C4-2B (cell line): ENCODE measurements around the gene LYPLAL1.
"Not testable (repeated sequence)": the region's sequence is repeated elsewhere in the genome, so short reads cannot be mapped to it uniquely, and the experiment has no call there.

Experiments
- H3K27ac ChIP-seq: fragments of 450-650 bp; 2 replicates; pipeline ENCODE4 v1.5.1; 2017
- ZFX ChIP-seq: fragments of 450-650 bp; IDR thresholded peaks from 2 replicates; pipeline ENCODE4 v1.6.1; 2017
- TF ChIP-seq, protein P1 (sequence below): fragments of 450-650 bp; conservative IDR thresholded peaks from 2 replicates; pipeline ENCODE4 v1.5.1; 2017; ENCODE audit warnings: mild to moderate bottlenecking

The LYPLAL1 gene

DNA sequence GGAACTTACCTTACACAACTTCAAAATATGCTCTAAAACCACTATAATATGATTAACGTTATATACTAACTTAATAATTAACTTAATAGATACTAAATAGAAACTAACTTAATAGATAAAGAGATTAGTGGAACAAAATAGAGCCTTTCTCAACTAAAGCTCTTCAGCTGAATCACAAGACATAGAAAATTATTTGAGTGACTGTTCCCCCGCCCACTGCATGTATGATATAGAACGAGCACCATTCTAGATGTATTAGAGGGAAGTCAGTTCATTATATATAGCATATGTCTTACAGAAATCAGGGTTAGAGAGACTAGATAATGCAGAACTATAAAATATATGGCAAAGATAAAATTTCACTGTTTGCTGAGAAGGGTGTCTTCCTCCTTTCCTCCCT, 16.3 kb downstream of the LYPLAL1 start:
- H3K27ac ChIP-seq = no peak overlapping the region
- no peak for TF ChIP-seq ZFX
- TF ChIP-seq, protein P1, sequence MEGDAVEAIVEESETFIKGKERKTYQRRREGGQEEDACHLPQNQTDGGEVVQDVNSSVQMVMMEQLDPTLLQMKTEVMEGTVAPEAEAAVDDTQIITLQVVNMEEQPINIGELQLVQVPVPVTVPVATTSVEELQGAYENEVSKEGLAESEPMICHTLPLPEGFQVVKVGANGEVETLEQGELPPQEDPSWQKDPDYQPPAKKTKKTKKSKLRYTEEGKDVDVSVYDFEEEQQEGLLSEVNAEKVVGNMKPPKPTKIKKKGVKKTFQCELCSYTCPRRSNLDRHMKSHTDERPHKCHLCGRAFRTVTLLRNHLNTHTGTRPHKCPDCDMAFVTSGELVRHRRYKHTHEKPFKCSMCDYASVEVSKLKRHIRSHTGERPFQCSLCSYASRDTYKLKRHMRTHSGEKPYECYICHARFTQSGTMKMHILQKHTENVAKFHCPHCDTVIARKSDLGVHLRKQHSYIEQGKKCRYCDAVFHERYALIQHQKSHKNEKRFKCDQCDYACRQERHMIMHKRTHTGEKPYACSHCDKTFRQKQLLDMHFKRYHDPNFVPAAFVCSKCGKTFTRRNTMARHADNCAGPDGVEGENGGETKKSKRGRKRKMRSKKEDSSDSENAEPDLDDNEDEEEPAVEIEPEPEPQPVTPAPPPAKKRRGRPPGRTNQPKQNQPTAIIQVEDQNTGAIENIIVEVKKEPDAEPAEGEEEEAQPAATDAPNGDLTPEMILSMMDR = no peak

DNA sequence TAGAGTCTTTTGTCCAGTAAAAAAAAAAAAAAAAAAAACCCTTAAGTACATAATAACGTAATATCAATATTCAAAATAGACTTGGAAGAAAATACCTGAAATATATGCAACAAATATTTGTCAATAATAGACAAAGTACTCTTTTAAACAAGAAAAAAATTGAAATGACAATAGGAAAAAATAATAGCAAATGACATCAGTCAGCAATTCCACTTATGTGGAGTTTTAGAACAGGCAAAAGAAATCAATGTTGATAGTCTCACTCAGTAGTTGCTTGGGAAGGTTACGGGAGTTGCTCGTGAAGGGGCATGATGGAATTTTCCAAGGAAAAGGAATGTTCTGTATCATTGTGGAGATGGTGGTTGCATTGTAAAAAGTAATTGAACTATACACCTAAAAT, 16.9 kb downstream of the LYPLAL1 start:
- H3K27ac ChIP-seq = no peak overlapping the region
- TF ChIP-seq ZFX = no peak
- TF ChIP-seq, protein P1 = no peak

DNA sequence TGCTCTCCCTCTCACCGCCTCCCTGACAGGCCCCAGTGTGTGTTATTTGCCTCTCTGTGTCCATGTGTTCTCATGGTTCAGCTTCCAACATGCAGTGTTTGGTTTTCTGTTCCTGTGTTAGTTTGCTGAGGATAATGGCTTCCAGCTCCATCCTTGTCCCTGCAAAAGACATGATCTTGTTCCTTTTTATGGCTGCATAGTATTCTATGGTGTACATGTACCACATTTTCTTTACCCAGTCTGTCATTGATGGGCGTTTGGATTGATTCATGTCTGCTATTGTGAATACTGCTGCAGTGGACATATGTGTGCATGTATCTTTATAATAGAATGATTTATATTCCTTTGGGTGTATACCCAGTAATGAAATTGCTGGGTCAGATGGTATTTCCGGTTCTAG, 22.2 kb downstream of the LYPLAL1 start:
- not testable (repeated sequence) for H3K27ac ChIP-seq

DNA sequence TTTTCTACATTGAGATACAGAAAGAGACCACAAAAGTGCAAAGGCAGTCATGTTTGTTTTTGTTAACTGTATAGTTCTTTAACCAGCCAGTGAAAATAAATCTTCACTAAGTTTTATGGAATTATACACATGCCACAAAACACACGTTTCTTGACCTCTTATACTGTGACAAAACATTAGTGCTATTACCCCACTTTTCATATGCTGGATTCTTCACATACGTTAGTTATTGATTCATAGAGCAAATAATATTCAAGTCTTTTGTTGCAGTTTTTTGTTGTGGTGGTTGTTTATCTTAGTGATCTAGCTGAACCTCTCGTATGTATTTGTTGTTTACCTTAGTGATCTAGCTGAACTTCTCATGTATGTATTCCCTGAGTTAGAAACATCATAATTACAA, 28.0 kb downstream of the LYPLAL1 start:
- TF ChIP-seq, protein P1 = no peak
- TF ChIP-seq ZFX = no peak
- no peak overlapping the region for H3K27ac ChIP-seq

DNA sequence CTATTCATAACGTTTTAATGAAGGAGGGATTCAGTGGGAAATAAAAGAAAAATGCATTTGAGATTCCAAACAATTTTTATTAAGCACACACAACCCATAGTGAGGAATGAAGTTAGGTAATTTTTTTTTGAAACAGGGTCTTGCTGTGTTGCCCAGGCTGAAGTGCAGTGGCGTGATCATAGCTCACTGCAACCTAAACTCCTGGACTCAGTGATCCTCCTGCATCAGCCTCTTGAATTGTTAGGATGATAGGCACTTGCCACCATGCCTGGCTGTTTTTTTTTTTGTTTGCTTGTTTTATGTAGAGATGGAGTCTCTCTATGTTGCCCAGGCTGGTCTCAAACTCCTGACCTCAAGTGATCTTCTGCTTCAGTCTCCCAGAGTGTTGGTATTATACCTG, 28.9 kb downstream of the LYPLAL1 start:
- TF ChIP-seq, protein P1 = no peak
- no peak for TF ChIP-seq ZFX
- no peak overlapping the region for H3K27ac ChIP-seq

DNA sequence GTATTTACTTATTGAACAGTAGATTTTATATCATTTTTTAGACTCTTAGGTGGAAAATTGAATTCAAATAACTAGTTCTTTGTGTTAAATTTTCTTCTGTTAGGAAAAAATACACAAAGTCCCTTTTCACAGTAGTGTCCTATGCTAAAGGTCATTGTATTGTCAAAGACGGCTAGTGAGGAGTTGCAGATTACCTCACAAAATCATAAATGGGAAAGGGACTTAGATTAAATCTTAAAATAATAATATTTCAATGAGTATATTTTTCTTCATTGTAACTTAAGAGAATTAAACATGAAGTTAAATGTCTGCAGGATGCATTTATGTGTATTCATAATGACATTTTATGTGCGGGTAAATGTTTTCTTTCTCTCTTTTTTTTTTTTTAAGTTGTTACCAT, 32.7 kb downstream of the LYPLAL1 start:
- H3K27ac ChIP-seq = no peak overlapping the region

DNA sequence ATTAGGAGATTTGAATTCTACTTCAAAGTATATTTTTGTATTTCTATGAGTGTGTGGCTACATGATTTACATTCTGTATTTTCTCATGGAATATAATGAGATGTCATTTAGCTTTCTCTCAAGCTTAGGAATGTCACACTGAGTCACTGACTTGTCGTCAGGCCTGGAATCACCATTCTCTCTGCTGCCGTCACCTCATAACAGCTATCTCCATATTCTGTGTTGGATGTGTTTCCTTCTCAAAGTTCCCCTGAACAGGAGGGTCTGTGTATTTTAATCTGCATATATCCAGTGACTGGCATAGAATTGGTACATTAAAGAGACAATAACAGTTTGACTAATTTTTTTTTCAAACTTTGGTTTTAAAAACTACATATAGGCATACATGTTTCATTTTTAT, 35.9 kb downstream of the LYPLAL1 start:
- TF ChIP-seq, protein P1 = no peak
- TF ChIP-seq ZFX = no peak
- no peak overlapping the region for H3K27ac ChIP-seq

More for the DNA sequence above, 32.7 kb downstream of the LYPLAL1 start:
- TF ChIP-seq, protein P1 = no peak
- no peak for TF ChIP-seq ZFX

DNA sequence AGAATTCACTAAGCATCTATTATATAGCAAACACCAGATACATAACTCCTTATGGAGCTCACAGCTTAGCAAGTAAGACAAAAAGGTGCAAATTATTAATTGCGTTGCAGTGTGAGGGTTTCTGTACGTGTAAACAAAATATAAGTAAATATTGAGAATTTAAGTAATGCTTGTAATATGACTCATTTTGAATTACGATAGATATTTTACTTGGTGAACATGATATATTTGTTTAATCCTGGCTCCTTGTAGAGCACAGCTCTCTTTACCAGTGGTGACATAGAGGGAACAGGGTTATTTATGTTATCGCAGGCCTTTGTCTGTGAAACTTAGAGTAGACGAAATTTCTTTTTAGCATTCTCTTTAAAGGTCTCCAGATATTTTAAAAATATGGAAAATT, 36.4 kb downstream of the LYPLAL1 start:
- TF ChIP-seq, protein P1 = no peak
- no peak for TF ChIP-seq ZFX
- no peak overlapping the region for H3K27ac ChIP-seq
